Cardiac ventricle fibroblast (primary cell): ENCODE results near the gene FXR1. TPM values are rescaled to one million over a fixed set of nuclear protein-coding genes. Genes with fewer than 3 reads are reported as not detected.

Experiments used
- total RNA-seq: library from RNA; depleted of rRNA; stranded (reverse); fragments of >200 nt; gene quantifications from 2 replicates; pipeline ENCODE4 v1.2.3, GENCODE V29; 2015

Gene FXR1
- total RNA-seq = 100 and 102 TPM in 2 replicates

GRCh38 chr3:180912304-180913296 is at the start of gene FXR1:
Gene FXR1, plus strand, starts transcription at chr3:180912670. Its CDS starts 16 bp downstream, at chr3:180912686.

GRCh38 chr3:180989291-180990163 is 77.1 kb downstream of the FXR1 start, which contains the start of gene DNAJC19:
Gene DNAJC19, minus strand, starts transcription at chr3:180989736. Its CDS starts 134 bp downstream, at chr3:180989602.

Other genes starting within 250 kb of the FXR1 start
- not detected in 2 replicates for gene CCDC39, start 233.2 kb upstream of the FXR1 start, total RNA-seq
- 11.2 and 17.3 TPM in 2 replicates for gene DNAJC19, start 77.1 kb downstream of the FXR1 start, total RNA-seq